ENCODE measurements around the gene GRK5.
"Not testable (repeated sequence)": the region's sequence is repeated elsewhere in the genome, so short reads cannot be mapped to it uniquely, and the experiment has no call there.

- not testable (repeated sequence) for TF ChIP-seq EZH2, CTCF (IDR thresholded peaks at IDR 0.05)
These were observed 255.8 kb downstream of the GRK5 start for GRCh38 chr10:119463195-119463594.
